Natural killer cell (primary cell): Measurements from ENCODE around the gene ZNF22. TPM values are rescaled to one million over a fixed set of nuclear protein-coding genes. Genes with fewer than 3 reads are reported as not detected.

Experiments used
- ATAC-seq, 3 donors: fragments of 150-1000 bp in 2 of 3; fragments of 200-7000 bp in 1 of 3; cut with Tn5 transposase; 1 replicate in 1 of 3; 2 replicates in 2 of 3; pipeline ENCODE4 v1.10.0; 2021; ENCODE audit warnings: mild to moderate bottlenecking in 2 of 3, moderate library complexity in 2 of 3
- DNase-seq, 2 donors: peaks; one replicate each; pipeline versions ENCODE4 v3.0.0 to v3.0.0-alpha.2; 2013 to 2021; ENCODE audit warnings: mixed read lengths in 1 of 2
- H3K27ac ChIP-seq: one replicate; pipeline ENCODE4 v1.5.1; 2013; ENCODE audit warnings: mild to moderate bottlenecking, low read length
- H3K27me3 ChIP-seq: one replicate; pipeline ENCODE4 v1.6.1; 2013; ENCODE audit warnings: low read length; ENCODE audit not compliant: control insufficient read depth, insufficient read depth
- H3K36me3 ChIP-seq: one replicate; pipeline ENCODE4 v1.6.1; 2013; ENCODE audit warnings: low read length; ENCODE audit not compliant: control insufficient read depth, insufficient read depth
- H3K4me1 ChIP-seq: one replicate; pipeline ENCODE4 v1.6.1; 2013; ENCODE audit warnings: low read length; ENCODE audit not compliant: control insufficient read depth, insufficient read depth
- H3K4me3 ChIP-seq: one replicate; pipeline ENCODE4 v1.5.1; 2013; ENCODE audit warnings: low read length
- H3K9me3 ChIP-seq: one replicate; pipeline ENCODE4 v1.6.1; 2013; ENCODE audit warnings: low read length; ENCODE audit not compliant: control insufficient read depth, insufficient read depth
- H3K27ac Mint-ChIP-seq, 2 donors: one replicate each; pipeline ENCODE4 v1.8.0; 2022; ENCODE audit warnings: mild to moderate bottlenecking in 2 of 2, mixed read lengths in 2 of 2, moderate library complexity in 1 of 2
- H3K27me3 Mint-ChIP-seq, 2 donors: one replicate each; pipeline ENCODE4 v1.8.0; 2022; ENCODE audit warnings: low read depth in 2 of 2, mixed read lengths in 2 of 2
- H3K36me3 Mint-ChIP-seq: one replicate; pipeline ENCODE4 v1.8.0; 2022; ENCODE audit warnings: mixed read lengths
- H3K4me1 Mint-ChIP-seq, 2 donors: one replicate each; pipeline ENCODE4 v1.8.0; 2022; ENCODE audit warnings: mixed read lengths in 2 of 2
- H3K4me3 Mint-ChIP-seq: one replicate; pipeline ENCODE4 v1.8.0; 2022; ENCODE audit warnings: mild to moderate bottlenecking, moderate library complexity, mixed read lengths
- H3K9me3 Mint-ChIP-seq, 2 donors: one replicate each; pipeline ENCODE4 v1.8.0; 2022; ENCODE audit warnings: mixed read lengths in 2 of 2
- CTCF ChIP-seq: fragments of 200-600 bp; IDR thresholded peaks from one replicate; pipeline ENCODE4 v1.8.0; 2022; ENCODE audit warnings: antibody characterized with exemption
- WGBS: methylation state at CpG from one replicate; pipeline ENCODE4 v1.1.7; 2013; ENCODE audit warnings: missing lambda C conversion rate; ENCODE audit not compliant: insufficient coverage; 5-methylcytosine and 5-hydroxymethylcytosine counted together
- intact Hi-C: fragments of 100-400 bp; cut with micrococcal nuclease; formaldehyde crosslinking; loops from one replicate; pipeline ENCODE4 v1.14.2; 2022
- total RNA-seq, 4 donors: library from RNA; stranded (reverse); fragments of 120-200 nt in 1 of 4; gene quantifications; one replicate each; pipeline versions ENCODE4 v1.2.3 to v1.2.4, GENCODE V29; 2013 to 2022

The ZNF22 gene
- total RNA-seq, 3 donors from 2014 or later (not counting 1 experiment from before 2014, with no cell fraction given) = 24.2 to 31.8 (median 25.0) TPM

GRCh38 chr10:45044290-45044689 lies 43.6 kb downstream of the ZNF22 start:
- Mint-ChIP-seq H3K9me3 (peaks cover 0 to 3% of the 10 kb centered on the region in 2 donors), H3K36me3 (peaks cover 11% of the 10 kb centered on the region), H3K4me1 (peaks cover 8 to 12% of the 10 kb centered on the region in 2 donors), H3K27me3 (peaks cover 0 to 7% of the 10 kb centered on the region in 2 donors), H3K27ac (no peak overlapping the region), H3K4me3 (no peak overlapping the region)
- no peak for DNase-seq
- ATAC-seq = no peak
- no peaks in the 10 kb centered on the region for H3K36me3 ChIP-seq
- intact Hi-C loops = no loop called here
- H3K27me3 ChIP-seq = no peaks in the 10 kb centered on the region
- H3K4me3 ChIP-seq = no peak overlapping the region
- no peak overlapping the region for H3K27ac ChIP-seq
- 90% methylated on average over 7 of the region's 7 CpGs for WGBS
- H3K4me1 ChIP-seq = no peaks in the 10 kb centered on the region
- no peak for TF ChIP-seq CTCF
- H3K9me3 ChIP-seq = no peaks in the 10 kb centered on the region

GRCh38 chr10:45050551-45051235 lies 50.0 kb downstream of the ZNF22 start:
- WGBS = 96% methylated on average over 3 of the region's 4 CpGs
- Histone ChIP-seq H3K4me1 (no peaks in the 10 kb centered on the region), H3K36me3 (no peaks in the 10 kb centered on the region), H3K27me3 (no peaks in the 10 kb centered on the region), H3K9me3 (no peaks in the 10 kb centered on the region), H3K4me3 (no peak overlapping the region), H3K27ac (no peak overlapping the region)
- Mint-ChIP-seq H3K9me3 (peaks cover 0 to 5% of the 10 kb centered on the region in 2 donors), H3K27ac (no peak overlapping the region), H3K4me1 (no peaks in the 10 kb centered on the region), H3K4me3 (no peak overlapping the region), H3K27me3 (peaks cover 2 to 7% of the 10 kb centered on the region in 2 donors), H3K36me3 (peaks cover 11% of the 10 kb centered on the region)
- TF ChIP-seq CTCF = no peak
- intact Hi-C loops = no loop called here
- DNase-seq (no peak), ATAC-seq (no peak)

GRCh38 chr10:45052700-45053099 lies 52.0 kb downstream of the ZNF22 start:
- Mint-ChIP-seq H3K36me3 (peaks cover 11% of the 10 kb centered on the region), H3K9me3 (peaks cover 0 to 5% of the 10 kb centered on the region in 2 donors), H3K27me3 (peaks cover 0 to 2% of the 10 kb centered on the region in 2 donors), H3K4me1 (peaks cover 6% of the 10 kb centered on the region in 2 donors), H3K4me3 (no peak overlapping the region), H3K27ac (no peak overlapping the region)
- no peak for ATAC-seq
- no peak overlapping the region for H3K27ac ChIP-seq
- H3K9me3 ChIP-seq = no peaks in the 10 kb centered on the region
- WGBS = 71% methylated on average over 1 of the region's 1 CpG
- H3K36me3 ChIP-seq = no peaks in the 10 kb centered on the region
- no peak for DNase-seq
- H3K4me1 ChIP-seq = peaks cover 3% of the 10 kb centered on the region
- H3K4me3 ChIP-seq = no peak overlapping the region
- H3K27me3 ChIP-seq = no peaks in the 10 kb centered on the region
- no peak for TF ChIP-seq CTCF
- intact Hi-C loops = no loop called here
